ENCODE results near the gene CLDN10. TPM values are rescaled to one million over a fixed set of nuclear protein-coding genes. Genes with fewer than 3 reads are reported as not detected.

Gene CLDN10
- total and polyA plus RNA-seq, 2 of the 8 experiments (the other 6 are each of a cell fraction or from before 2014, with no cell fraction given), result 41.2 to 43.6 TPM

DNA sequence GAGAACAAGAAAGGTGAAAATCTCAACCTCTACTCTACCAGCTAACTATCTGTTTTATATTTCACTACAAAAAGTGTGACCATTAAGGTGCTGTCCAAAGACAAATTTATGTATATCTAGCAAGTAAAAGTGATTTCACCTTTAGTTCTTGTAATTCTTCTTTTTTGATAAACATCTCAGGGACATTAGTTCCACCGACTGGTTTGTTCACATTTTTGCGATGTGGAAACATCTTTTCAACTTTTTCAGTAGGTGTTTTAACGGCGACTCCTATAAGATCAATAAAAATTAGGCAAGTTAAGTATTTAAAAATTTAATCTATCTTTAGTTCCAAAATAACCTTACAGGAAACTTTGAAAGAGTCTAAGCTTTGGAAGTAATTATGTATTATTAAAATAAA lies 33.3 kb downstream of the CLDN10 start:
- H2BK5ac ChIP-seq (ENCODE audit: low read depth, low read length), result no peak overlapping the region
- H2BK20ac ChIP-seq (ENCODE audit: low read length), result no peak overlapping the region
- CTCF ChIA-PET (ENCODE audit: partially characterized antibody), result interaction anchor here (1.1 to 1.5 kb wide), 2 partner anchors 16 to 49 kb away, joined by 3 to 5 read pairs; no protein-coding TSS in a partner anchor
- no peaks in the 10 kb centered on the region for H4K20me1 ChIP-seq (replicated peaks in 1 of 2; ENCODE audit: control insufficient read depth in 1 of 2, insufficient read depth in 2 of 2, low read length in 2 of 2)
- no peak for DNase-seq (ENCODE audit: low read depth in 1 of 2, low spot score in 2 of 2)
- H3K23ac ChIP-seq (ENCODE audit: insufficient read length), result no peak overlapping the region
- no peak overlapping the region for H3K27ac ChIP-seq (ENCODE audit: low read depth, low read length)
- H3K9ac ChIP-seq (replicated peaks in 1 of 4; ENCODE audit: extremely low read depth in 1 of 4, low read depth in 3 of 4, low read length in 3 of 4), result no peak overlapping the region
- no peak overlapping the region for H4K8ac ChIP-seq (ENCODE audit: extremely low read depth, insufficient read depth, low read length)
- no peaks in the 10 kb centered on the region for H3K79me2 ChIP-seq (ENCODE audit: control insufficient read depth in 1 of 2, insufficient read depth in 2 of 2, low read length in 2 of 2)
- H2BK15ac ChIP-seq (ENCODE audit: low read length), result no peak overlapping the region
- no peak overlapping the region for H3K14ac ChIP-seq (ENCODE audit: insufficient read length)
- H3K4me3 ChIP-seq (ENCODE audit: extremely low read depth in 1 of 4, insufficient read depth in 2 of 4, low read depth in 3 of 4, low read length in 4 of 4), result no peak overlapping the region
- H3K4me1 ChIP-seq (replicated peaks in 1 of 4; ENCODE audit: control insufficient read depth in 3 of 4, insufficient read depth in 4 of 4, low read length in 3 of 4), result no peaks in the 10 kb centered on the region
- POLR2A ChIA-PET (ENCODE audit: partially characterized antibody), result no interaction called here
- no peak overlapping the region for H2AK5ac ChIP-seq (ENCODE audit: low read depth, low read length)
- no peak for FAIRE-seq
- H4K91ac ChIP-seq (replicated peaks; ENCODE audit: insufficient read length, low read length), result no peak overlapping the region
- H3K18ac ChIP-seq (ENCODE audit: extremely low read depth, low read length), result no peak overlapping the region
- 95% methylated on average over 4 of the region's 4 CpGs; no CpG with 5 or more reads in 1 of the 2 experiments for WGBS, 2 experiments (ENCODE audit: extremely low coverage in 1 of 2, insufficient coverage in 1 of 2, insufficient read length in 1 of 2, insufficient replicate concordance in 2 of 2, low coverage in 1 of 2, low lambda C conversion rate in 2 of 2, missing lambda C conversion rate in 1 of 2)
- no peak overlapping the region for H3K4ac ChIP-seq (replicated peaks; ENCODE audit: insufficient read length, low read depth, low read length)
- no peaks in the 10 kb centered on the region for H3K9me3 ChIP-seq (ENCODE audit: insufficient read depth in 2 of 2, low read depth in 1 of 2, low read length in 1 of 2)
- H3K27me3 ChIP-seq (replicated peaks in 1 of 4; ENCODE audit: control insufficient read depth in 3 of 4, extremely low read depth in 1 of 4, insufficient read depth in 3 of 4, low read length in 3 of 4), result no peaks in the 10 kb centered on the region
- H2AFZ ChIP-seq (ENCODE audit: low read length), result no peak overlapping the region
- H3K4me2 ChIP-seq (ENCODE audit: insufficient read depth in 1 of 2, low read depth in 2 of 2, low read length in 2 of 2), result no peak overlapping the region
- H3K36me3 ChIP-seq (ENCODE audit: control insufficient read depth in 2 of 4, insufficient read depth in 4 of 4, low read length in 3 of 4), result peaks cover 6 to 62% (median 32%) of the 10 kb centered on the region in 4 experiments
- no peak overlapping the region for H2BK120ac ChIP-seq (replicated peaks; ENCODE audit: low read depth, low read length)
- no peak overlapping the region for H3K56ac ChIP-seq (replicated peaks; ENCODE audit: insufficient read length, low read depth, low read length)
- H2BK12ac ChIP-seq (ENCODE audit: low read depth, low read length), result no peak overlapping the region
- H3K79me1 ChIP-seq (ENCODE audit: low read depth, low read length), result no peaks in the 10 kb centered on the region
- H4K5ac ChIP-seq (ENCODE audit: insufficient read length, low read depth, low read length), result no peak overlapping the region
- no peaks in the 10 kb centered on the region for H3K23me2 ChIP-seq (ENCODE audit: low read depth, low read length)
- TF ChIP-seq NANOG (IDR thresholded peaks at IDR 0.05; ENCODE audit: insufficient read depth, low read depth, low read length, poor library complexity, severe bottlenecking) (no peak), KDM1A (IDR thresholded peaks at IDR 0.05; ENCODE audit: borderline replicate concordance, low read length) (no peak), POLR2AphosphoS5 (IDR thresholded peaks at IDR 0.05; ENCODE audit: low read depth, low read length) (no peak), HDAC2 (IDR thresholded peaks at IDR 0.05; ENCODE audit: borderline replicate concordance in 1 of 2, low read depth in 2 of 2, low read length in 2 of 2) (no peak), POU5F1 (IDR thresholded peaks at IDR 0.05; ENCODE audit: low read depth, low read length) (no peak), CHD2 (IDR thresholded peaks at IDR 0.05; ENCODE audit: low read length) (no peak), SP2 (IDR thresholded peaks at IDR 0.05; ENCODE audit: low read length) (no peak), RXRA (IDR thresholded peaks at IDR 0.05; ENCODE audit: insufficient read depth, low read depth, low read length) (no peak)
- TF ChIP-seq, protein P1, sequence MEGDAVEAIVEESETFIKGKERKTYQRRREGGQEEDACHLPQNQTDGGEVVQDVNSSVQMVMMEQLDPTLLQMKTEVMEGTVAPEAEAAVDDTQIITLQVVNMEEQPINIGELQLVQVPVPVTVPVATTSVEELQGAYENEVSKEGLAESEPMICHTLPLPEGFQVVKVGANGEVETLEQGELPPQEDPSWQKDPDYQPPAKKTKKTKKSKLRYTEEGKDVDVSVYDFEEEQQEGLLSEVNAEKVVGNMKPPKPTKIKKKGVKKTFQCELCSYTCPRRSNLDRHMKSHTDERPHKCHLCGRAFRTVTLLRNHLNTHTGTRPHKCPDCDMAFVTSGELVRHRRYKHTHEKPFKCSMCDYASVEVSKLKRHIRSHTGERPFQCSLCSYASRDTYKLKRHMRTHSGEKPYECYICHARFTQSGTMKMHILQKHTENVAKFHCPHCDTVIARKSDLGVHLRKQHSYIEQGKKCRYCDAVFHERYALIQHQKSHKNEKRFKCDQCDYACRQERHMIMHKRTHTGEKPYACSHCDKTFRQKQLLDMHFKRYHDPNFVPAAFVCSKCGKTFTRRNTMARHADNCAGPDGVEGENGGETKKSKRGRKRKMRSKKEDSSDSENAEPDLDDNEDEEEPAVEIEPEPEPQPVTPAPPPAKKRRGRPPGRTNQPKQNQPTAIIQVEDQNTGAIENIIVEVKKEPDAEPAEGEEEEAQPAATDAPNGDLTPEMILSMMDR (IDR thresholded peaks at IDR 0.05; ENCODE audit: control extremely low read depth in 1 of 3, insufficient read depth in 1 of 3, low read depth in 1 of 3, low read length in 3 of 3), result no peak
- TF ChIP-seq, protein P2, sequence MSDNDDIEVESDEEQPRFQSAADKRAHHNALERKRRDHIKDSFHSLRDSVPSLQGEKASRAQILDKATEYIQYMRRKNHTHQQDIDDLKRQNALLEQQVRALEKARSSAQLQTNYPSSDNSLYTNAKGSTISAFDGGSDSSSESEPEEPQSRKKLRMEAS (IDR thresholded peaks at IDR 0.05), result no peak
- TF ChIP-seq, protein P3, sequence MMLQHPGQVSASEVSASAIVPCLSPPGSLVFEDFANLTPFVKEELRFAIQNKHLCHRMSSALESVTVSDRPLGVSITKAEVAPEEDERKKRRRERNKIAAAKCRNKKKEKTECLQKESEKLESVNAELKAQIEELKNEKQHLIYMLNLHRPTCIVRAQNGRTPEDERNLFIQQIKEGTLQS (IDR thresholded peaks at IDR 0.05; ENCODE audit: insufficient read depth, low read depth, low read length), result no peak
